ENCODE data around the gene UVRAG.
"Not testable (repeated sequence)": the region's sequence is repeated elsewhere in the genome, so short reads cannot be mapped to it uniquely, and the experiment has no call there.

UVRAG gene

DNA sequence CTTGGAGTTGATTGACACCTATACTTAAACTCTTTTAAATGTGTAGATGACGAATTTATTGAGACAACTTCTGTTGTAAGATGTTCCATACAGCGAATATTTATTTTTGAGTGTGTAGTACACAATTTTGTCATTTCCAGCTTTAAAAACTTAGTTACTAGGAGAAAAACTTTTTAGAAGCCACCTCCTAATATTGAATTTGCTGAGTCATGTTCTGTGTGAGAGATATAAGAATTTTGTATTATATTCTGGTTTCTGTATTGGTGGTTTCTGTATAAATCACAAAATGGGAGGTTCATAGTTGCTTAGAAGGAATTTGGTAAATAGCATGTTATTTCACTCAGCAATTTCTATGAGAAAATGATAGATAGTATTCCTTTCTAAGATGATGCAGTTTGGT, 220.0 kb downstream of the UVRAG start:
- DNase-seq, result no peak

DNA sequence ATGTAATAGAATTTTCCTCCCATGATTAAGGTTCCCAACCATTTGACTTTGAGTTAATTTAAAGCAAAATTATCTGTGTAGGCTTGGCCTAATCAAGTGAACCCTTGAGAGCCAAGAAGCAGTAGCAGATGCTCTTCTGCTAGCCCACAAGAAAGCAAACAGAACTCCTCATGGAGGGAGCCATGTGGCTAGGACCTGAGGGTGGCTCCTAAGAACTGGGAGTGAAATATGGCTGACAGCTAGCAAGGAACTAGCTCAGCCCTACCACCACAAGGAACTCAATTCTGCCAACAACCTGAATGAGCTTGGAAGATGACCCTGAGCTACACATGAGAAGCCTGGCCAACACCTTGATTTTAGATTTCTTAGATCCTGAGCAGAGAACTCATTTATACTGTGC, 223.6 kb downstream of the UVRAG start:
- no peak for DNase-seq

DNA sequence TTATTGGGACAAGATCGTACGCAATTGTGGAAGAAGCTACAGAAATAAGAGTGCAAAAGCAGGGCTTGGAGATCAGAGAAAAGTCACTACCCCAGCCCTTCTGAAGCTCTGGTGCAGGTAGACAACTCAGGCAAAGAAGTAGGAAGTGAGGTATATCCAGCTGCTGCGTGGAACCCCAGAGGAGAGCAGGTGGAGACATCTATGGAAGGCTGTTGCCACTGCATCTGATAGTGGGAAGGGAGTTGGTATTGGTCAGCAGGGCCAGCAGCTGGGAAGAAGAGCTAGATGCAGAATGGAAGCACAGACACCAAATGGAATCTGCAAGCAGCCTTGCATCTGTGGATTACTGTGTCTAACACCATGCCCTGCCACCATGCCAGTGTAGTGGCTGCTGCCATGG, 226.2 kb downstream of the UVRAG start:
- DNase-seq, result peak; percentile 64

DNA sequence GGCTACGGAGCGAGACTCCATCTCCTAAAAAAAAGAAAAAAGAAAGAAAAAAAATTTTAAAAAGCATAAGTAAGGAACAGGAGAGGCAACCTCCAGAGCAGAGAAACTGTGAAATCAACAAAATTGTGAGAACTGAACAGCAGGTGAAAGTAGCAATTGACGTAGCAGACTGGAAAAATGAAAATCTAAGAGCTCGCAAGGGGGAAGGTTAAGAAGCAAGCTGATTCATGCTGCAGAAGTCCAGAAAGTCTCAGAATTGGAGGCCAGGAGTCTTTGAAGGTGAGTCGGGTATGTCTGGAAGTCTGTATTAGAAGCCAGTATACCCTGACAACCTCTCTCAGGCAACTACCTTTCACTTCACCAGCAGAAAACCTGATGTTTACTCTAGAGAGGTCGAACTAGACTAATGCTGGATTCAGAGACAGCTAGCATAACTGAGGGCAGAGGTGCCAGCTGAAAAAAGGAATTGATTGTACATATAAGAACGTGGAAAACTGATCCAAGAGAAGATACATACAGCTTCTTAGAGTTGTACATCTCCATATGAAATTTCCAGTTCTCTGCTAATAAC, 229.8 kb downstream of the UVRAG start:
- DNase-seq, result no peak

DNA sequence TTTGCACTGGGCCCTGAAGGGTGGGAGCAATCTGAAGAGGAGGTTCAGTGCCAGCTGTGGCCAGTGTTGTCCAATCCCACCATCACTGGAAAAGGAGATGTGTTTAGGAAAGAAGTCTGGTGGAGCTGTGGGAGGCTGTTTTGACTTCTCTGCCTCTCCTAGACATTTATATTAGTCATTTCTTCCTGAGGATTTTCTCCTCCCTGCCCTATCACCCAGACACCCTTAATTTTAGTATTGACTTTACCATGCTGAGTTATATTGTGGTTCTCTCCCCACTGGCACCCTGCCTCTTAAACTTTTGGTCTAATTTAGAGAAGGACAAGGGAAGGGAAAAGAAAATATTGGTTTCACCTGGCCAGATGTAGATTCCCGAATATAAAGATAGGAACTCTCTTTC, 232.2 kb downstream of the UVRAG start:
- no peak for DNase-seq

DNA sequence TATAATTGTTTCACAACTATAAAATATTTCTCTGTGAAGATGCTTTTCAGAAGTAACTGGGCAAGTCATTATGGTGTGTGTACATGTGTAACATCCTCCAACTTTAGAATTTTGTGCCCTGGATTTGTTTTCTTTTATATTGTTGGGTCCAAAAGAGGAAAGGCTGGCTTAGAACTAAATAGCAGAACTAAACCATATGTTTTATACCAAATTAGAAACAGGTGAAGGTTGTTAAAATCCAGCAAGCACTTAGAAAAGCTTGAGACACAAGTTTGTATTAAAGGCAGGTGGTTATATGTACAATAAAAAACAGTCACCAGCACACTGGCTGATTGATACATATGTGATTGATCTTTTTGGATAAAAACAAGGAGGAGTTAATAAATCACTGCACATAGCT, 232.8 kb downstream of the UVRAG start:
- DNase-seq, result no peak

DNA sequence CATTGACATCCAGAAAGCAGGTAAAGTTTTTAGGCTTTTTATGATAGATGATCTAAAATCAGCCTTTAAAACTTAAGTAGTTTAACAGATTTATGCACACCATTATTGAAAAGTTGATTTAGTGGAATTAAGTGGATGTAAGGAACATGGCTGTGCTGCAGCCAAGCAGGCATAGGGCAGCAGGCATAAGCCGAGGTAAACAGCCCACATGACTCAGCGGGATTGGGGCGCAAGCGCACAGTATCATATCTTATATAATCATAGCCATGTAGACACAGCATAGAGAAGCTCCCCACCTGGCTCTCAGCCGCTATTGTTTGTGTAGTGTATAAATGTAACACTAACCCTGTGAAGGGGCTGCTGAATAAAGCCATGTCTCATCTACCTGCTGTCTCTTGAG, 233.8 kb downstream of the UVRAG start:
- peak; percentile 91 for DNase-seq

DNA sequence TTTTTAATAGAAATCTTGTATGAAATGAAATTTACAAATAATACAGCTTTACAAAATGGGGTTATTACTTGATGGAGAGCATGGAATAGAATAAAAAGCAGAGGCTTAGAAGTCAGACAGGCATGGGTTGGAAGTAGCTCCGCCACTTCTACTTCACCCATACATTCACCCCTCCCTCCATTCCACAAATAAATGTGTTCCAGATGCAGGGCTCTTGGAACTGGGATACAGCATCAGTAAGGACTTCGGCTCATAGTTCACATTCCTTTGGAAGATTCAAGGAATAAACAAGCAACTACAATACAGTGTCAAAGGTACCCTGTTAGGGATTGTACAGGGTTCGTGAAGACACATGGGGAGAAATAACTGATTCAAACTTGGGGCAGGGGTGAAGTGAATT, 234.5 kb downstream of the UVRAG start:
- DNase-seq, result no peak

DNA sequence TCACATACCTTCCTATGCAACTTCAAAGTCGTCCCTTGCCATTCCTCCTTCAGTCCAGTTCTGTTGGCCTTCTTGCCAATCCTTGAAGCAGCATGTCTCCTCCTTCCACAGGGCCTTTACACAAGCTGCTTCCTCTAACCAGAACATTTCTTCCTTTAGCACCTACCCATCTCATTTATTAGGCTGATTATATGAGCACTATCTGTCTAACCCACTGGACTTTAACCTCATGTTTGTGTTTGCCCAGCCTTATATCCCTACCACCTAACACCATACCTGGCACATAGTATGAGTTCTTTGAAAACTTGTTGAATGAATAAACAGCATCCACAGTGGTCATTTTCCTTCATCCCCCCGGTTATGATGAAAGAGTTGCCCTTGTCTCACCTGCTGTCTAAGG, 236.9 kb downstream of the UVRAG start:
- no peak for DNase-seq

DNA sequence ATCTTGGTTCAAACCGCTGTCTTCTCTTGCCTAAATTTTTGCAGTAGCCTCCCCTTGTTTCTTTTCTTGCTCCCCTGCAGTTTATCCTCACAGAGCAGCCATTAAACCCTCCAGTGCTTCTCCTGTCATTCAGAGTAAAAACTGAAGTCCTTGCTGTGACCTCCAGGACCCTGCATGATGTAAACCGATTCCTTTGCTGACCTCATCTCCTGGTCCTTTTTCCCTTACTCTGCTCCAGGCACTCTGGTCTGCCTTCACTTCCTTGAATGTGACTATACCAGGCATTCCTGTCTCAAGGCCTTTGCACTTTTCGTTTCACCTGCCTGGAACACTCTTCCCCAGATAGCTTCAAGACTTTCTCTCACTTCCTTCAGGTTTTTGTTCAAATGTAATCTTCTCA, 239.3 kb downstream of the UVRAG start:
- no peak for DNase-seq

DNA sequence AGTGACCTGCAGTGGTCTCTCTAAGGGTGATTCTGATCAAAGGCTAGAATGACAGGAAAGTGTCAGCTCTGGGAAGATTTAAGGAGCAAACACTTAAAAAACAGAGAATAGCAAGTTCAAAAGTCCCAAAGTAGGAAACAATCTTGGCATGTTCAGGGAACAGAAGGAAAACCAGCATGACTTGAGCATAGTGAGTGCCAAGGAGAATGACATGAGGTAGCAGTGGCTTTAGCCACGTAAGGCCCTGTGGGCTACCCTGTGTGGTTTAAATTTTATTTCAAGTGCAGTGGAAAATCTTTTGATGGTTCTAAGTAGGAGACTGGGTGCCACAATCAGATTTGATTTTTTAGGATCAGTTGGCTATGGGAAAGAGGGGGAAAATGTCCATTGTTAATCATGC, 241.9 kb downstream of the UVRAG start:
- DNase-seq, result no peak

DNA sequence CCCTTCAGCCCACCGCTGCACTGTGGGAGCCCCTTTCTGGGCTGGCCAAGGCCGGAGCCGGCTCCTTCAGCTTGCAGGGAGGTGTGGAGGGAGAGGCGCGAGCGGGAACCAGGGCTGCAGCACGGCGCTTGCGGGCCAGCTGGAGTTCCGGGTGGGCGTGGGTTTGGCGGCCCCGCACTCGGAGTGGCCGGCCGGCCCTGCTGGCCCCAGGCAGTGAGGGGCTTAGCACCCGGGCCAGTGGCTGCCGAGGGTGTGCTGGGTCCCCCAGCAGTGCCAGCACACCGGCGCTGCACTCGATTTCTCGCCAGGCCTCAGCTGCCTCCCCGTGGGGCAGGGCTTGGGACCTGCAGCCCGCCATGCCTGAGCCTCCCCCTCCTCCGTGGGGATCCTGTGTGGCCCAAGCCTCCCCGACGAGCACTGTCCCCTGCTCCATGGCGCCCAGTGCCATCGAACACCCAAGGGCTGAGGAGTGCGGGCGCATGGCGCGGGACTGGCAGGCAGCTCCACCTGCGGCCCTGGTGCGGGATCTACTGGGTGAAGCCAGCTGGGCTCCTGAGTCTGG, 245.5 kb downstream of the UVRAG start:
- DNase-seq, result not testable (repeated sequence)

DNA sequence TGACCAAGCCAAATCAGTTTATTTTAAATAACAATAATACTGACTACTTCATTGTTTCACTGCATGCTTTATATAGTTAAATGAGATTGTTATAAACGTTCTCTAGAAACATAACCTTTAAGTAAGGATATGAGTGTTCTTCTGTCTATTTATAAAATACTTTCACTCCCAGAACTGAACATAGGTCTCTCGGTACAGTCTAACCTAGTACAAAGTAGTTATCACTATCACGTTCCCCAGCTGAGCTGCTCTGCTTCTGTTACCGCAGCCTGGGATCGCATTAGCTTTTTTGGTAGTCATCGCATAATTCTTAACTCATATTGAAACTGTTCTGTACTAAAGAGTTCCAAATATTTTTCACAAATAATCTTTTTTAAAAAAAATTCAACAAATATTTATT, 247.7 kb downstream of the UVRAG start:
- no peak for DNase-seq

DNA sequence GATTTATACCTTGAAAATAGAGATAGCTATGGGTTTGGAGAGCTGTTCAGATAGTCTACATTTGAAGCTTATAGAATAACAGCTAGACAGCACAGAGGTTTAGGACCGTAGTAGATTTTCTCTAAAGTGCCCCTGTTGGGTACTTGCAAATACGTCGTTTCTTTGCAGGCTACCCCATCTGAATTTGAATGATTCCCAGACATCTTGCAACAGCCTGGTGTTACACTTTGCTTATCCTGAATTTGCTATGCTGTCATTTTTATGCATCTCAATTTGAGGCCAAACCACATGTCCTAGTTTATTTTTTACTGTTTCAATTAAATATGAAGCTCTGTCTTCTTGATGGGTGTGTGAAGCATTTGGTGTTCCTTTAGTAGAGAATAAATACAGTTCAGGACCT, 249.2 kb downstream of the UVRAG start:
- DNase-seq, result no peak

DNA sequence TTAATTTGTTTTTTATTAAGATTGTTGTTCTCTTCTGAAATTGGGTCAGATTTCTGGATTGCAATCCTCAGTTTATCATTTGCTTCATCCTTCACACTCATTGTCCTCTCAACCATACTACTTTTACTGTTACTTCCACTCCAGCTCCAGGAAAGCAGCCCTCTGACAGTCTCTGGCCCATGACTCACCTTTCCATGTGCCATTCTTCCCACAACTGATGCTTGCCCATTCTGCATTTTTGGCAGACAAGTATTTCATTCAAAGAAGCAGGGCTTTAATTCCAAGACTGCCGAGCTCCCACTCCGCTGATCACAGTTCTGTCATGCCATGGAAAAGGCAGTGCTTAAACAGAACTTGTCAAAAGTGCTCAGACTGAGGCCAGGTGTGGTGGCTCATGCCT, 252.1 kb downstream of the UVRAG start:
- DNase-seq, result no peak

DNA sequence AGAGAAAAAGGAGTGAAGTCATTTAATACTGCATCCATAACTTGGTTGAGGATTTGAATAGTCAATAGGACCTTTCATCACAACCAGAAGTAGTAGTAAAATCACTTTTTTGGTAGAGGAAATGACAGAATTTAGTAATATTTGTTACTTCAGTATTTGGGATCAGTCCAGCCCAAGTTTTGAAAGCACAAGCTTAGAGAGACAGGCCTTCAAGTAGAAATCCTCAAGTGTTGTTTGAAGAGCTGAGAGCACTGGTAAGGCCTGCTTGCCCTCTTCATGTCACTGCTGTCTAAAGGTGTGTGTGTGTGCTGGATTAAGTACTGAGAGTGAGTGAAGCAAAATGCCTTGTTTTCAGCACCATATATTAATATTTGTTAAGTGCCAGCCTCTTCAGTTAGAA, 254.0 kb downstream of the UVRAG start:
- DNase-seq, result no peak

DNA sequence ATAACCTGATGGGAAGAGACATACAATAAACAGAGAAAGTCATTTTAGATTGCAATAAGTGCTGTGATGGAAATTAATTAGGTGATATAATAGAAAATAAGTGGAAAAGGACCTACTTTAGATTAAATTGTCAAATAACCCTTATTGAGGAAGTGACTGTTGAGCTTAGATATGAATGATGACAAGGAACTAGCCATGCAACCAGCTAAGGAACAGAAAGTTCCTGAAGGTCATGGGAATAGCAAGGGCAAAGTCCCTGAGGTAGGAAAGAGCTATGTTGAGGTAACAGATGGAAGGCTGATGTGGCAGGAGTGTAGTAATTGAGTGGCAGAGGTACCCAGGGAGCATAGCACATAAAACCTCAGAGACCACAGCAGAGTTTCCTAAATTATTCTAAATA, 256.1 kb downstream of the UVRAG start:
- no peak for DNase-seq

DNA sequence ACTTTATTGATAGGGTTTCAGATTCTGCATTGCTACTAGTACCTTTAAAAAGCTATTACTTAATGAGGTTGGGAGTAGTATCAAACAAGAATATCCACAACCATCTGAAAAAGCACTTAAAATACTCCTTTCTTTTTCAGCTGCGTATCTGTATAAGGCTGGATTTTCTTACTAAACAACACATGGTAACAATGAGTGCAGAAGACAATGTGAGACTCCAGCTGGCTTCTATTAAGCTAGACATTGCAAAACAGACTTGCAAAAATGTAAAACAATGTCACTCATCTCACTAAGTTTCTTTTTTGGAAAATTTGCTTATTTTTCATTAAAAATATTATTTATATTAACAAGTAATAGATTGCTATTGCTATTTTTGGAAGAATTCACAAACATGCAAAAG, 258.7 kb downstream of the UVRAG start:
- no peak for DNase-seq

DNA sequence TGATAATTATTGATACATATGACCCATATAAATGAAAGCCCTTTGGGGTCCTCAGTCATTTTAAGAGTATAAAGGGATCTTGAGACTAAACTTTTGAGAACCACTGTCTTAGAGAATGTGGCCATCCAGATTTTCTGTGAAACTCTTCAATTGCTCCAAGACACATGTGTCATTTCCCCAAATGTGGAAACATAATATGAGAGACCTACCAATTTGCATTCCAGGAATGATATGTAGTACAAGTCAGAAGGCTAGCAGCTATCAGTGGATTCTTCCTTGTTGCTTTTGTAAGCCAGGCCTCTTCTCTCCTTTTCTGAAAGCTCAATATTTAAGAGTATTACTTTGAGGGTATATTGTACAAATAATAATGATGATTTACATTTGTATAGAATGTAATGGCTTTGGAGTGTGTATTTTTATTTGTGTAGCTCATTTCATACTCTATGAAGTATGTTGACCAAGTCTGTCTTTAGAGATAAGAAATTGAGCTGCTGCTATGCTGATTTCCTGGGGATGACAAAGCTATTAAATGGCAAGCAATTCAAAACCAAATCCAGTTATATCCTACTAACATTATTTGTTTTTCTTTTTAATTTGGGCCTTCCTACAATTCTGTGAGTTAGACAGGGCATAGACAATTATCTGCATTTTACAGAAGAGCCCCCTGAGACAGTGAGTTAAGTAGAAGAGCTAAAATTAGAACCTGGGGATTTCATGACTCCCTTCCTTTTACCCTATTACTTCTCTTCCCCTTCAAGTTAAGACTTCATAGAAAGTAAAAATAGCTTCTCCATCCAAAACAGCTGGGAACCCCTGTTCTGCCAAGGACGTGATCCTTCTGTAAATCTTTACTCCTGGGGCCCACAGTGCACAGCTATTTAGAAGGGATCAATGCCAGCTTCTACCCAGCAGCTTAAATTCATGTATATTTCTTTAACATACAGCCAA, 259.4 kb downstream of the UVRAG start:
- DNase-seq, result no peak

DNA sequence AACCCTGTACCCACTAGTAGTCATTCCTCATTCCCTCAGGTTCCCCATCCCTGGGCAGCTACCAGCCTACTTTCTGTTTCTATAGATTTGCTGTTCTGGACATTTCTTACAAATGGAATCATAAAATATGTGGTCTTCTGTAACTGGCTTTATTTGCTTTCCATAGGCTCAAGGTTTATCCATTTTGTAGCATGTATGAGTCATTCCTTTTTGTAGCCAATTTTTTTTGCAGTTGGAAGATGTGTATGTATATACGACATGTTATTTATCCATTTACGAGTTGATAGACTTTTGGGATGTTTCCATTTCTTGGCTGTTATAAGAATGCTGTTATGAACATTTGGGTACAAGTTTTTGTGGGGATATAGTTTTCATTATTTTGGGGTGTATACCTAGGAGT, 260.7 kb downstream of the UVRAG start:
- no peak for DNase-seq

DNA sequence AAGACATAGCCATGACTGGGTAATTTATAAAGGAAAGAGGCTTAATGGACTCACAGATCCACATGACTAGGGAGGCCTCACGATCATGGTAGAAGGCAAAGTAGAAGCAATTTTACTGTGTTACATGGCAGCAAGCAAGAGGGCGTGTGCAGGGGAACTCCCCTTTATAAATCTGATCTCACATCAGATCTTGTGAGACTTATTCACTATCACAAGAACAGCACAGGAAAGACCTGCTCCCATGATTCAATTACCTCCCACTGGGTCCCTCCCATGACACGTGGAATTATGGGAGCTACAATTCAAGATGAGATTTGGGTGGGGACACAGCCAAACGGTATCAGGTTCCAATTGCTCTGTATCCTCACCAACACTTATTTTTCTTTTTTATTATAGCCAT, 261.2 kb downstream of the UVRAG start:
- not testable (repeated sequence) for DNase-seq

DNA sequence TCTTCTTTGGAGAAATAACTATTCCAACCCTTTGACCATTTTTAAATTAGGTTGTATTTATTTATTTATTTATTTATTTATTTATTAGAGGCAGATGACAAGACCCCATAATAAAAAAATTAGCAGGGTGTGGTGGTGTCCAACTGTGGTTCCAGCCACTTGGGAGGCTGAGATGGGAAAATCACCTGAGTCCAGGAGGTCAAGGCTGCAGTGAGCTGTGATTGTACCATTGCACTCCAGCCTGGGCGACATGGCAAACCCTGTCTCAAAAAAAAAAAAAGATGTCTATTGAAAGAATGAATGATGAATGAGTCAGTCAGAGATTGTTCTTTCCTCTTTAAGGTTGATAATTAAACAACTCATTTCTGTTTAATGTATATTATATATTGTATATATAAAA, 261.7 kb downstream of the UVRAG start:
- DNase-seq, result no peak

DNA sequence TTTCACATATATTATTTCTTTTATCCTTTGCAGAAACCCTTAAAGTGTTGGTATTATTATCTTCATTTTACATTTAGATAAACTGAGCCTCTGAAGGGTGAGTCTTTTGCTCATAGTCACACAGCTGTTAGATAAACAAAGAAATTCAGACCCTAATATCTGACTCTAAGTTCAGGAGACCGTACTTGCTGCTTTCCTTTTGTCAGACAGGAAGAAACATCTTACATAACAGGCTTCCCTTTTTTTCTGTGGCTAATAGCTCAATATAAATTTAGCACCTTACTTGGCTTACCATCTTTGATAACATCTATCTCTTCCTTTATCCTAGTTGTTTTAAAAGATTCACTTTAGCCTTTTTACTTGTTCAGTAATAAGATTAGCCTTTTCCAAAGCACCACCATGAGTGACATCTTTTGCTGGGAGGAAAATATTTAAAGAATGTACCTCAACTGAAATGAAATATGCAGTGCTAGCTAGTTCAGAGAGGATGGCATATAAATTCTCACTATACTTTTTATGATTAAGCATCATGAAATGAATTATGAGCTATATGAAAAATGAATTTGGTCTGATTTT, 262.7 kb downstream of the UVRAG start:
- no peak for DNase-seq

DNA sequence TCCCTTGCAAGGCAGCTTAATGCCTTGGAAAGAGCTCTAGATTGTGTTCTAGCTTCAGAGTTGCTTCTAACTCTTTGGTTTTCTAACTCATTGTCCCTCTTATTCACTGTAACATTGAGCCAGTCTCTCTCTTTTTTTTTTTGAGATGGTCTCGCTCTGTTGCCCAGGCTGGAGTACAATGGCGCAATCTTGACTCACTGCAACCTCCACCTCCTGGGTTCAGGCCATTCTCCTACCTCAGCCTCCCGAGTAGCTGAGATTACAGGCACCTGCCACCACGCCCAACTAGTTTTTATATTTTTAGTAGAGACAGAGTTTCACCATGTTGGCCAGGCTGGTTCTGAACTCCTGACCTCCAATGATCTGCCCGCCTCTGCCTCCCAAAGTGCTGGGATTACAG, 266.1 kb downstream of the UVRAG start:
- DNase-seq, result not testable (repeated sequence)
